Measurements from ENCODE around the gene PAK1.
"Not testable (repeated sequence)": the region's sequence is repeated elsewhere in the genome, so short reads cannot be mapped to it uniquely, and the experiment has no call there.

The PAK1 gene

GRCh38 chr11:77384571-77384970 lies 89.3 kb downstream of the PAK1 start:
- no peak for DNase-seq (ENCODE audit: extremely low spot score)
- no peak for TF ChIP-seq FOXK2 (IDR thresholded peaks at IDR 0.05)
- TF ChIP-seq, protein P1, sequence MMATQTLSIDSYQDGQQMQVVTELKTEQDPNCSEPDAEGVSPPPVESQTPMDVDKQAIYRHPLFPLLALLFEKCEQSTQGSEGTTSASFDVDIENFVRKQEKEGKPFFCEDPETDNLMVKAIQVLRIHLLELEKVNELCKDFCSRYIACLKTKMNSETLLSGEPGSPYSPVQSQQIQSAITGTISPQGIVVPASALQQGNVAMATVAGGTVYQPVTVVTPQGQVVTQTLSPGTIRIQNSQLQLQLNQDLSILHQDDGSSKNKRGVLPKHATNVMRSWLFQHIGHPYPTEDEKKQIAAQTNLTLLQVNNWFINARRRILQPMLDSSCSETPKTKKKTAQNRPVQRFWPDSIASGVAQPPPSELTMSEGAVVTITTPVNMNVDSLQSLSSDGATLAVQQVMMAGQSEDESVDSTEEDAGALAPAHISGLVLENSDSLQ (IDR thresholded peaks at IDR 0.05) = no peak
- TF ChIP-seq TARDBP (IDR thresholded peaks at IDR 0.05) = no peak
- TF ChIP-seq ELF4 (IDR thresholded peaks at IDR 0.05) = no peak
- no peak for TF ChIP-seq BHLHE40 (IDR thresholded peaks at IDR 0.05; ENCODE audit: borderline replicate concordance)
- TF ChIP-seq SUZ12 (IDR thresholded peaks at IDR 0.05) = no peak
- TF ChIP-seq FOXA1 (IDR thresholded peaks at IDR 0.05) = no peak
- no peak for TF ChIP-seq FOXM1 (IDR thresholded peaks at IDR 0.05; ENCODE audit: borderline replicate concordance)
- TF ChIP-seq ZNF384 (IDR thresholded peaks at IDR 0.05) = no peak
- TF ChIP-seq NFRKB (IDR thresholded peaks at IDR 0.05) = no peak
- TF ChIP-seq L3MBTL2 (conservative IDR thresholded peaks at IDR 0.05) = no peak
- TF ChIP-seq CTBP1 (IDR thresholded peaks at IDR 0.05; ENCODE audit: borderline replicate concordance) = no peak
- no peak for TF ChIP-seq LEF1 (IDR thresholded peaks at IDR 0.05; ENCODE audit: borderline replicate concordance)
- TF ChIP-seq HDGF (IDR thresholded peaks at IDR 0.05; ENCODE audit: borderline replicate concordance) = no peak
- TF ChIP-seq SP1 (IDR thresholded peaks at IDR 0.05) = no peak
- no peak for TF ChIP-seq ARNT (IDR thresholded peaks at IDR 0.05)
- POLR2A ChIA-PET = no interaction called here
- CTCF ChIA-PET = no interaction called here

DNA sequence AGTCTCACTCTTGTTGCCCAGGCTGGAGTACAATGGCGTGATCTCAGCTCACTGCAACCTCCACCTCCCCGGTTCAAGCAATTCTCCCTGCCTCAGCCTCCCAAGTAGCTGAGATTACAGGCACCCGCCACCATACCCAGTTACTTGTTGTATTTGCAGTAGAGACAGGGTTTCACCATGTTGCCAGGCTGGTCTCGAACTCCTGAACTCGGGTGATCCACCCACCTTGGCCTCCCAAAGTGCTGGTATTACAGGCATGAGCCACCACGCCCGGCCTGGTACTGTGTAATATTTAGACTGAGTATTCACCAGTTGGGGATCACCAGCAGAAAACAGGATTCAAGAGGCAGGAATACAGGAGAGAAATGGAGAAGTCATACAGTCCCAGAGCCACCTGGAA lies 90.5 kb downstream of the PAK1 start:
- DNase-seq (ENCODE audit: extremely low spot score); POLR2A ChIA-PET: not testable (repeated sequence)
- CTCF ChIA-PET = interaction anchor here (1.4 kb wide), 1 partner anchor 13 kb away, joined by 3 read pairs; no protein-coding TSS in a partner anchor

DNA sequence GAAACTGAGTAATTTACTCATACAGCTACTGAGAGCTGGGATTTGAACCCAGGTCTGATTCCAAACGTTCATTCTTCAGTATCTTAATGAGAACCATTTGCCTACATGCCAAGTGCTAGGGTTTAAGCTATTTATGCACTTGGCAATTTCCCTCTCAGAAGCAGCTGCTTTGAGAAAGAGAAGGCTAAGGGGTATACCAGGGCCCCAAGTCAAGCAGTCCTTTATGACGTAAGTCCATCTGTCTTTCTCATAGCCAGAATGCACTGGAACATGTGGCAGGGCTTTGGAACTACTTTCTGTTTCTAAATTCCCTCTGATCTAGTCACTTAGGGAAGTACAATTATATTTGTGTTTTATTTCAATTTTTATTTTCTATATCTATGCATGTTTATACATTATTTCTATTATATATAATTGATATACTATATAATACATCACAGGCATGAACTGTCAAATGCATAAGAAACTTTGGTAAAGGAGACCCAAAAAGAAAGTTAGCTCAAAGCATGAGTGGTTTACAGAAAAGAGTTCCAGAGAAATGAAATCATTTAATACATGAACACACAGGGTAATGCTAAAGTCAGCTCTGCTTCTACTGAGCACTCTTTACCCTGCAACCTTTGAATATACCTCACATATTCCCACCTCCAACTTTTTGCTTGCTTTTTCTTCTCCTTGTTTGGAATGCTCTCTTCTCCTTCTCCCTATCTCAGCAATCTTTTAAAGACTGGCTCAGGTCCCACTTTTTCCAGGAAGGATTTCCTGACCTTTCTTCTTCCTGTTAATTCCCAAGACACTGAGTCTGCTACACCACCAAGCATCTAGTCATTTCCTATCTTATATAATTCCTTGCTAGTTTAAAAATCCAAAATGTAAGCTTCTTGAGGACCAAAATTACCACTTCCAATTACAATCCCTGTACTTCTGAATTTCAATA lies 91.9 kb downstream of the PAK1 start:
- ChIA-PET CTCF (interaction anchor here (0.6 to 1.4 kb wide), 2 partner anchors 10 to 12 kb away, joined by 3 read pairs; no protein-coding TSS in a partner anchor), POLR2A (no interaction called here)
- DNase-seq (ENCODE audit: extremely low spot score) = no peak
- no peak for TF ChIP-seq BHLHE40 (IDR thresholded peaks at IDR 0.05; ENCODE audit: borderline replicate concordance)
- no peak for TF ChIP-seq HDGF (IDR thresholded peaks at IDR 0.05; ENCODE audit: borderline replicate concordance)
- TF ChIP-seq FOXK2 (IDR thresholded peaks at IDR 0.05) = no peak
- TF ChIP-seq SP1 (IDR thresholded peaks at IDR 0.05) = no peak
- no peak for TF ChIP-seq TARDBP (IDR thresholded peaks at IDR 0.05)
- no peak for TF ChIP-seq ARNT (IDR thresholded peaks at IDR 0.05)
- TF ChIP-seq CTBP1 (IDR thresholded peaks at IDR 0.05; ENCODE audit: borderline replicate concordance) = no peak
- no peak for TF ChIP-seq LEF1 (IDR thresholded peaks at IDR 0.05; ENCODE audit: borderline replicate concordance)
- TF ChIP-seq L3MBTL2 (conservative IDR thresholded peaks at IDR 0.05) = no peak
- no peak for TF ChIP-seq ELF4 (IDR thresholded peaks at IDR 0.05)
- no peak for TF ChIP-seq SUZ12 (IDR thresholded peaks at IDR 0.05)
- TF ChIP-seq FOXM1 (IDR thresholded peaks at IDR 0.05; ENCODE audit: borderline replicate concordance) = no peak
- no peak for TF ChIP-seq NFRKB (IDR thresholded peaks at IDR 0.05)
- no peak for TF ChIP-seq FOXA1 (IDR thresholded peaks at IDR 0.05)
- TF ChIP-seq, protein P1 (IDR thresholded peaks at IDR 0.05) = no peak

DNA sequence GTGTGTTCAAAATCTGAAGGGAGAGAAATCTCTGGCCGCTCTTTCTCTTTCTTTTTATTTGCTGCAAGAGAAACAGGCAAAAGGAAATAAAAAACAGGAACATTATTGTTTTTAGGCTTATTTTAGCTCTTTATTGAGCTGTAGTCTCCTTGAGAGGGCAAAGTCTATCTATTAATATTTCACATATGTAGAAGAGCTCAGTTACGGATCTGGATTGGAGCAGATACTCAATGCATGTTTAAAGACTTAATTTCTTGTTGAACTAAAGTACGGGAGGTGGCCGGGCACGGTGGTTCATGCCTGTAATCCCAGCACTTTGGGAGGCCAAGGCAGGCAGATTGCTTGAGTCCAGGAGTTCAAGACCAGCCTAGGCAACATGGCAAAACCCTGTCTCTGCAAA lies 94.0 kb downstream of the PAK1 start:
- ChIA-PET CTCF (no interaction called here), POLR2A (no interaction called here)
- no peak for DNase-seq (ENCODE audit: extremely low spot score)
- TF ChIP-seq CTBP1 (IDR thresholded peaks at IDR 0.05; ENCODE audit: borderline replicate concordance) (no peak), LEF1 (IDR thresholded peaks at IDR 0.05; ENCODE audit: borderline replicate concordance) (no peak), ZNF384 (IDR thresholded peaks at IDR 0.05) (no peak), SUZ12 (IDR thresholded peaks at IDR 0.05) (no peak), NFRKB (IDR thresholded peaks at IDR 0.05) (no peak), TARDBP (IDR thresholded peaks at IDR 0.05) (no peak), HDGF (IDR thresholded peaks at IDR 0.05; ENCODE audit: borderline replicate concordance) (no peak), SP1 (IDR thresholded peaks at IDR 0.05) (no peak), L3MBTL2 (conservative IDR thresholded peaks at IDR 0.05) (no peak), FOXK2 (IDR thresholded peaks at IDR 0.05) (no peak), BHLHE40 (IDR thresholded peaks at IDR 0.05; ENCODE audit: borderline replicate concordance) (no peak), FOXA1 (IDR thresholded peaks at IDR 0.05) (no peak), FOXM1 (IDR thresholded peaks at IDR 0.05; ENCODE audit: borderline replicate concordance) (no peak), ARNT (IDR thresholded peaks at IDR 0.05) (no peak)
- TF ChIP-seq, protein P1 (IDR thresholded peaks at IDR 0.05) = no peak

GRCh38 chr11:77379253-77379652 lies 94.6 kb downstream of the PAK1 start:
- DNase-seq (ENCODE audit: extremely low spot score) = no peak
- TF ChIP-seq LEF1 (IDR thresholded peaks at IDR 0.05; ENCODE audit: borderline replicate concordance) (no peak), ELF4 (IDR thresholded peaks at IDR 0.05) (no peak), CTBP1 (IDR thresholded peaks at IDR 0.05; ENCODE audit: borderline replicate concordance) (no peak), TARDBP (IDR thresholded peaks at IDR 0.05) (no peak), FOXK2 (IDR thresholded peaks at IDR 0.05) (no peak), FOXA1 (IDR thresholded peaks at IDR 0.05) (no peak), ZNF384 (IDR thresholded peaks at IDR 0.05) (no peak), FOXM1 (IDR thresholded peaks at IDR 0.05; ENCODE audit: borderline replicate concordance) (no peak), NFRKB (IDR thresholded peaks at IDR 0.05) (no peak), L3MBTL2 (conservative IDR thresholded peaks at IDR 0.05) (no peak), HDGF (IDR thresholded peaks at IDR 0.05; ENCODE audit: borderline replicate concordance) (no peak), SP1 (IDR thresholded peaks at IDR 0.05) (no peak), SUZ12 (IDR thresholded peaks at IDR 0.05) (no peak)
- TF ChIP-seq, protein P1 (IDR thresholded peaks at IDR 0.05) = no peak
- POLR2A ChIA-PET = no interaction called here
- CTCF ChIA-PET = no interaction called here

Measured in HEK293T (cell line).